SHP77 (cell line): Measurements from ENCODE around the gene MBP.

Experiments used
- DNase-seq, 2 experiments: peaks; one replicate each; lab custom pipeline; 2025; lab: John Stamatoyannopoulos, UW

The MBP gene

GRCh38 chr18:77100751-77101355 is 31.7 kb downstream of the MBP start:
- DNase-seq = no peak

- no peak for DNase-seq
Observed at GRCh38 chr18:77099485-77100370, 32.9 kb downstream of the MBP start.

DNA sequence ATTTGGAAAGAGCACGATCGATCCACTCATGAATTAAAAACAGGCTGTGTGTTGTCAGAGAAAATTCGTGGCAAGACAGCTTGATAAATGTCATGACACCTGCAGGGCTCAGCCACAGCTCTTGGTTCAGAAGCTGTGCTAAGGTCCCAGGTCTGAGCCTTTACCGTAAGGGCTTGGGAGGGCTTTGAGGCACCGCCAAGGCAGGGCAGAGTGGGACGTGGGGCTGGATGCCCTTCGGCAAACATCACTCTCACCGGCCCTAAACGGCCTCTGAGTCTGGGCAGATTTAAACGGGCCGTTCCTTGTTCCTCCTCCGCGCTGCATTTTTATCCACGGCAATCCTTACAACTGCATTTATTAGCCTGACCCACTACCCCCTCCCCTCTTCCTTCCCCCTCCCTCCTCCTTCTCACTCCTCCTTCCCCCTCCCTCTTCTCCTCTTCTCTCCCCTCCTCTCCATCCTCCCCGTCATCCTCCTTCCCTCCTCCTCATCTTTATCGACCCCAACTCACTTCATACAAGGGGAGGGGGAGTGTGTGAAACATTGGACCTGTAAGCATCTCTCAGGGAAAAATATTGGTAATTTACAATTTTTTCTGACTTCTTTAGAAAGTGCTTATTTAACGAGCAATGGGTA is 33.9 kb downstream of the MBP start:
- DNase-seq = no peak

- no peak for DNase-seq
Observed at GRCh38 chr18:77098029-77098428, 34.6 kb downstream of the MBP start.

GRCh38 chr18:77096936-77097886 is 35.4 kb downstream of the MBP start:
- DNase-seq = no peak

DNA sequence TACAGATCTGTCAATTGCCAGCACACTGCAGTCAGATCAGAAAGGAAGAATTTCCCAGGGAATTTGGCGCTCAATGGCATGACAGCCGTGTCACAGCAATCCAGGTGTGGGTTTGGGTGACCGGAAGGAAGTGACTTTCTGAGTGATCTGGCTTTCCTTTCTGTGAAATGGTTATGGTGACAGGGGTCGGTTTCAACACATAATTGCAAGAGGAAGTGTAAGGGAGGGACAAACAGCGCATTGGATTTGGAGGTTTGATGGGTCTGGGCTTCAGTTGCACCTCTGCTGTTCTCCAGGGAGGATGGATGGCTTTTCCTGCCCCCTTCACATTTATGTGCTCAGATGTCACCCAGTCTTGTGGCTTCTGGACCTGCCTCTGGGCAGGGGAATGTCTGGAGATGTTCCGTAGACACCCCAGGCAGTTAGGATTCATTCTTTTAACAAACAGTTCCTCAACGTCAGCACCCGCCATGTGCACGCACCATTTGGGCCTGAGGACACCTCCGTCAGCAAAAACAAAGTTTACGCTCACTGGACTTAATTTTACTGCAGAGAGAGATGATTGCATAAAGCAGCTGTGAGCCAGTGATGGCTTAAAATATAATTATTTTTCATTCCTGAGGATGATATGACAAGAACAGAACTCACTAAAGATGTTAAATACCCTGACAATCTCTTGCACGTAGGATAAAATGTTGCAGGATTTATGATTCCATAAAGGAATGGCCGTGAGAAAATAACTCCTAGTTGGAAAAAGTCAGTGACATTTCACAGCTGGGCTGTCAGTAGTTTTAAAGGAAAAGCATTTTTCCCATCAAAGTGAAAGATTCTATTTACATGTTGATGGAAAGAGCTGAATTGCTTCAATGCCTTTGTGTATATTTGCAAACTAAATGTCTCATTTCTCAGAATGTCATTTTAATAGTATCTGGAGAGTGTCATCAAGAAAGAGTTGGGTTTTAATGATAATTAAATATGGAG is 36.9 kb downstream of the MBP start:
- no peak for DNase-seq

GRCh38 chr18:77093586-77093985 is 39.0 kb downstream of the MBP start:
- DNase-seq = no peak

GRCh38 chr18:77093067-77093430 is 39.5 kb downstream of the MBP start:
- DNase-seq = no peak

GRCh38 chr18:77092104-77093066 is 40.2 kb downstream of the MBP start:
- no peak for DNase-seq

GRCh38 chr18:77091366-77091765 is 41.2 kb downstream of the MBP start:
- DNase-seq = no peak

DNA sequence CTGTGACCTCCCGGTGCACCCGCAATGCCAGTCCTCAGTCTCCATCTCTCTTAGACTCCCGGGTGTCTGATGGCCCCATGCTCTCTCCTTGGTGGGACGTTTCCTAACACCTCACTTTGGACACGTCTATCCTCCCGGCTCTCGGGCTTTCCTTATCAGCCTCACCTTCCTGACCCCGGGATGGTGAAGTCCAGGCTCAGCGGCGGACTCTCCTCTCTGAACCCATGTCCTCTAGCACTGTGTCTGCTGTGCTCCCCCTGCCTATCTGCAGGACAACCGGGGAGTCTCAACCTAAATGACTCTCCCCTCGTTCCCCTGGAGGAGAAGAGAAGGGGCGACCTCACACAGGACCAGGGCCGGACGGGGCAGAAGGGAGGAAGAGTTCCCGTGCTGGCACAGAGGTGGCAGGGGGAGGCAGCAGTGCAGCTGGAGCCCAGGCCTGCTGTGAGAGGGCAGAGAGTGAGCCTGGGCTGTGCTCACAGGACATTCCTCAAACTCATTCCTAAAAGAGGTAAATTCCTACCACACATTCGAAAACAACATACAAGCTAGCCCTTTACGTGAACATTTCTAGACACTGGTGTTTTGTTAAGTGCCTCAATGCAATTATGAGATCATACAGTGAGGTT is 41.9 kb downstream of the MBP start:
- DNase-seq = no peak

GRCh38 chr18:77089723-77090285 is 42.8 kb downstream of the MBP start:
- no peak for DNase-seq

- no peak for DNase-seq
Observed at GRCh38 chr18:77088963-77089722, 43.4 kb downstream of the MBP start.

DNA sequence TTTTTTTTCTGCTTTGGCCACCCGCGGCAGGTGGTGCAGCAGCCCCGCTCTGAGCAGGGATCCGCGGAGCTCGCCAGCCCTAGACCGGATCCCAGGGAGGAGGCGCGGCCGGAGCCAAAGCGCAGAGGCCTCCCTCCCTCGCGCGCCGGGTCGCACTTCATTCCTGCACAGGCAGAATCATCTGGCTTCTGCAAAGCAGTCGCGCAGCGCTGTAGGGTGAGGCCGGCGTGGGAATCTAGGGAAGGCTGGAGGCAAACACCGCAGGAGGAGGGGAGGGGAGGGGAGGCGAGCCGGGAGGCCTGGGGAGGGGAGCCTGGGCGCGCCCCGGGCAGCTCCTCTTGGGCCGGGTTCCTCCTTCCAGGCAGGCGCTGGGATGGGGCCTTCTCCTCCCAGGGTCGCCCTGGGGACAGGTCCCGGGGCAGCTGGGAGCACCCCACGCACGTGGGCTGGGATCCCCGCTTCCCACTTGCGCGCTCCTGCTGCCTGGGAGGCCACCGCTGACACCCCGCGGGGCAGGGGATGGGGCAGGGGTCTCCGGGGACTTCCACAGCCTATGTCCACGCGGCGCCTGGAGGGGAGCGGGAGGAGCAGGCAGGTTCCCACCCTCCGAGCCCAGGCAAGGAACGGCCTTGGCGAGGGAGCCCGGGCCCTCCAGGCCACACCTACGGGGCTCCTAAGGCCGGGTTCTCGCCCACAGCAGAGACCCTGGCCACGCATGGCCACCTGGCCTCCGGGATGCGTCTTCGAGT is 45.0 kb downstream of the MBP start:
- DNase-seq = no peak

DNA sequence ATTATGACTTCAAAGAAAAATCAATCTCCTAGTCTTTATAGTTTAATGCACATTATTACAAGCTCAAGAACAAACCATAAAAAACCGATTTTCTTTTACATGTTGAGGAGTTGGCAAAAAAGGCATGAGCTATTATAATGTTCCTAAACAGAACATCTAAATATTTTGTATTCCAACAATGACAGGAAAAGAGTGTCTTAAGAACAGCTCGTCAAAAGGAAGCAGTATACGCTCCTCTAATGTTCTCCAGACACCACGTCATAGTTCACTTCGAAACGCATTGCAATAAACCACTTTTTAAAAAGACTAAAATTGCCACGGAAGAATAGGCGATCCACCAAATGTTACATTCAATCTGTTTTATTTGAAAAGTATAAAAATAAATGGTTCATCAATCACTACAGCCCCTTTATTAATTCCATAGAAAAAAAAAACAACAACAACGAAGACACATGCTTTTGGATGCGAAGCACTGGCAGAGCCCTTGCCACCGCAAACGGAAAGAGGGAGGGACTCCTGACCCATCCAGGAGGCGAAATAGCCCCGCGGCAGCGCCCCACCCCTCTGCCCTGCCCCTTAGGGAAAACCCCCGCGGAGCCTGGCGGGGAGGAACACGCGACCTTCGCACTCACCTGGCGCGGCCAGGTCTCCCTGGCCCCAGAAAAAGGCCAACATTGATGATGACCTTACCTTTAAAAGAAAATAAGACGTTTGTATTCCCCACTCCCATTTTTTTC is 45.8 kb downstream of the MBP start:
- no peak for DNase-seq

GRCh38 chr18:77086034-77086433 is 46.5 kb downstream of the MBP start:
- DNase-seq = no peak

GRCh38 chr18:77084688-77085035 is 47.9 kb downstream of the MBP start:
- DNase-seq = no peak
